Epithelial cell of esophagus (primary cell): ENCODE measurements around the gene TSPAN18.

ENCODE experiments used
- DNase-seq: peaks from one replicate; pipeline ENCODE4 v3.0.0; 2010; ENCODE audit warnings: low read depth
- H3K4me3 ChIP-seq: 2 replicates; pipeline ENCODE4 v1.5.1; 2011; ENCODE audit warnings: mild to moderate bottlenecking, low read length, control low read depth
- CTCF ChIP-seq: IDR thresholded peaks from 2 replicates; pipeline ENCODE4 v1.5.1; 2011; ENCODE audit warnings: low read depth, mild to moderate bottlenecking, low read length, control low read depth, inconsistent platforms; ENCODE audit not compliant: insufficient read depth; ENCODE audit errors: missing control alignments

TSPAN18 gene

DNA sequence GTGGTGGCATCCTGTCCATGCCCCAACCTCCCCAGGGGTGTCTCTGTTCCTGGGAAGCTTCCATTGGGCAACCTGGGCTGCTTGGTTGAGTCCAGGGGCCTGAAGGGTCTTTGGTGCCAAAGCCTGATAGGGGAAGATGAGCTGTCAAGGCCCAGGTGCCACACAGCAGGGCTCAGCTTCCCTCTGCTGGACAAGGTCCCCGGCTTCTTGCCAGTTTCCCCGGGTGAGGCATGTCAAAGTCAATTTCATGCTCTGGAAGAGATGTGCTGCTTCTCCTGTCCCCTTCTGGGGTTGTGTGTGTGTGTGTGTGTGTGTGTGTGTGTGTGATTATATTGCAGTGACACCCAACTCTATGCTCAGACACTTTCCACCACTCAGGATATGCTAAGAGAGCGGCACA, 197.0 kb downstream of the TSPAN18 start:
- no peak for TF ChIP-seq CTCF
- H3K4me3 ChIP-seq = no peak overlapping the region
- no peak for DNase-seq

GRCh38 chr11:44926036-44926435, 199.3 kb downstream of the TSPAN18 start:
- no peak overlapping the region for H3K4me3 ChIP-seq
- no peak for TF ChIP-seq CTCF
- no peak for DNase-seq

GRCh38 chr11:44927174-44927661, 200.5 kb downstream of the TSPAN18 start:
- peak; percentile 83 for TF ChIP-seq CTCF
- no peak overlapping the region for H3K4me3 ChIP-seq
- peak; percentile 67 for DNase-seq

DNA sequence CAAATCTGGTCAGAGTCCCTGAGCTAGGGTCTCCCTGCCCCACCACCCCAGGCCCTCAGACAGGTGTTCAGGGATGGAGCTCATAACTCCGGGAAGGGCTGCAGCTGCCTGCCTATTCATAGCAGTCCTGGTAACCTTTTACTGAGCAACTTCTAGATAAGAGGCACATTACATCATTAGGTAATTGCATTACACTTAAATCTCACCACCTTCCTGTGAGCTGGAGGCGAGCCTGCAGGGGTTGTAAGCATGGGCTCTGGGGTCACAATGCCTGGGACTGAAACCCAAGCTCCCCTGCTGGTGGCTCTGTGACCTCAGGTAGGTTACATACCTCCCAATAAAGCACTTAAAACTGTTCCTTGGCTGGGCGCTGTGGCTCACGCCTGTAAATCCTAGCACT, 201.4 kb downstream of the TSPAN18 start:
- no peak for DNase-seq
- no peak overlapping the region for H3K4me3 ChIP-seq
- no peak for TF ChIP-seq CTCF

DNA sequence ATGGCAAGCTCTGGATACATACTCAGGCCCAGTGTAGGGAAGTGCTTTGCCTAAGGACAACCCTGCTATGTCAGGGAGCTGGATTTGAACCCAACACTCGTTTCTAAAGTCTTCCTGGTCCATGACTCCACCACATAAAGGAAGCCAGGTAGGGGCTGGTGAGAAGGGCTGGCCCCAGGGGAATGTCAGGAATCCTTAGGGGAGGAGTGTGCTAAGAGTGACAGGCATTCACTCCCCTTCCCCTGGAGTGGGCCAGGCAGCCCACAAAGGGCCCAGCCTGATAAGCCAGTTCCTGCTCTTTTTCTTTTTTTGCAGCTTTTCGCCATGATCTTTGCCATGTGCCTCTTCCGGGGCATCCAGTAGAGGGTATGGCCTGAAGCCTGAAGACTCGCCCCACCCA, 202.1 kb downstream of the TSPAN18 start:
- no peak for TF ChIP-seq CTCF
- no peak for DNase-seq
- H3K4me3 ChIP-seq = no peak overlapping the region

GRCh38 chr11:44930588-44931302, 204.0 kb downstream of the TSPAN18 start:
- DNase-seq = no peak
- no peak for TF ChIP-seq CTCF
- H3K4me3 ChIP-seq = no peak overlapping the region

- H3K4me3 ChIP-seq = no peak overlapping the region
- no peak for TF ChIP-seq CTCF
- DNase-seq = no peak
Observed at GRCh38 chr11:44931466-44931865, 204.7 kb downstream of the TSPAN18 start.
